Stimulated activated CD4-positive, alpha-beta T cell treated with anti-CD3 and anti-CD28 coated beads, TNF-alpha, amount 100 ng/mL, for 24 hours (primary cell): ENCODE measurements around the gene ZNF649.
A peak's percentile ranks its signal among the peaks of the same experiment; 100 is the strongest.
"Not testable (repeated sequence)": the region's sequence is repeated elsewhere in the genome, so short reads cannot be mapped to it uniquely, and the experiment has no call there.

Experiments used
- DNase-seq, 3 experiments: peaks; one replicate each; pipeline ENCODE4 v3.0.0-alpha.2; 2020; ENCODE audit warnings: low read depth in 3 of 3

The ZNF649 gene

GRCh38 chr19:51904331-51905165 is at the start of gene ZNF649:
Gene ZNF649, minus strand, starts transcription at chr19:51905017. Its CDS starts 4,910 bp downstream, at chr19:51900107.
- DNase-seq = peak; percentile 63 to 79 (median 65)

GRCh38 chr19:51948975-51949374 is 44.2 kb upstream of the ZNF649 start:
- no peak for DNase-seq

- no peak for DNase-seq
Observed at GRCh38 chr19:51946602-51947001, 41.8 kb upstream of the ZNF649 start.

- DNase-seq = no peak
Observed at GRCh38 chr19:51944798-51945552, 40.2 kb upstream of the ZNF649 start.

- no peak for DNase-seq
Observed at GRCh38 chr19:51938936-51939335, 34.1 kb upstream of the ZNF649 start.

GRCh38 chr19:51931921-51932320 is 27.1 kb upstream of the ZNF649 start:
- no peak for DNase-seq

- no peak for DNase-seq
Observed at GRCh38 chr19:51927859-51928258, 23.0 kb upstream of the ZNF649 start.

GRCh38 chr19:51926784-51927741 is 22.2 kb upstream of the ZNF649 start, which contains the start of gene ZNF613:
Gene ZNF613, plus strand, starts transcription at chr19:51927472. Its CDS starts 8,749 bp downstream, at chr19:51936221.
- peak; percentile 71 to 79 (median 73) for DNase-seq

- no peak for DNase-seq
Observed at GRCh38 chr19:51926426-51926783, 21.6 kb upstream of the ZNF649 start.

GRCh38 chr19:51921949-51922348 is 17.1 kb upstream of the ZNF649 start:
- no peak for DNase-seq

GRCh38 chr19:51919606-51920005 is 14.8 kb upstream of the ZNF649 start:
- DNase-seq = no peak

- no peak for DNase-seq
Observed at GRCh38 chr19:51916167-51916566, 11.3 kb upstream of the ZNF649 start.

- no peak for DNase-seq
Observed at GRCh38 chr19:51915324-51915867, 10.6 kb upstream of the ZNF649 start.

GRCh38 chr19:51907981-51908380 is 3.2 kb upstream of the ZNF649 start:
- not testable (repeated sequence) for DNase-seq

GRCh38 chr19:51906108-51906507 is 1.3 kb upstream of the ZNF649 start:
- DNase-seq = not testable (repeated sequence)

GRCh38 chr19:51905639-51906038 is 822 bp upstream of the ZNF649 start:
- DNase-seq = not testable (repeated sequence)

GRCh38 chr19:51905206-51905605 is 389 bp upstream of the ZNF649 start:
- no peak for DNase-seq

- DNase-seq = no peak
Observed at GRCh38 chr19:51903192-51903591, 1.6 kb downstream of the ZNF649 start.

GRCh38 chr19:51901860-51902259 is 3.0 kb downstream of the ZNF649 start:
- no peak for DNase-seq

GRCh38 chr19:51891193-51891747 is 13.5 kb downstream of the ZNF649 start:
- no peak for DNase-seq

- no peak for DNase-seq
Observed at GRCh38 chr19:51889934-51890333, 14.9 kb downstream of the ZNF649 start.
